Epithelial cell of proximal tubule (primary cell): Measurements from ENCODE around the gene CCDC134. TPM values are rescaled to one million over a fixed set of nuclear protein-coding genes. Genes with fewer than 3 reads are reported as not detected.

Source experiments
- DNase-seq: peaks from one replicate; pipeline ENCODE4 v3.0.0-alpha.2; 2011; ENCODE audit warnings: low read depth
- H3K4me3 ChIP-seq: 2 replicates; pipeline ENCODE4 v1.5.1; 2011; ENCODE audit warnings: low read depth, mild to moderate bottlenecking, low read length
- total RNA-seq: library from RNA; depleted of rRNA; stranded (reverse); fragments of >200 nt; gene quantifications from 2 replicates; pipeline ENCODE4 v1.2.3, GENCODE V29; 2015
- TF ChIP-seq, protein P1 (sequence below): conservative IDR thresholded peaks from 2 replicates; pipeline ENCODE4 v1.5.1; 2012; ENCODE audit warnings: low read depth, mild to moderate bottlenecking, low read length

Gene CCDC134
- total RNA-seq, 1 donor from 2014 or later, result 17.8 TPM

DNA sequence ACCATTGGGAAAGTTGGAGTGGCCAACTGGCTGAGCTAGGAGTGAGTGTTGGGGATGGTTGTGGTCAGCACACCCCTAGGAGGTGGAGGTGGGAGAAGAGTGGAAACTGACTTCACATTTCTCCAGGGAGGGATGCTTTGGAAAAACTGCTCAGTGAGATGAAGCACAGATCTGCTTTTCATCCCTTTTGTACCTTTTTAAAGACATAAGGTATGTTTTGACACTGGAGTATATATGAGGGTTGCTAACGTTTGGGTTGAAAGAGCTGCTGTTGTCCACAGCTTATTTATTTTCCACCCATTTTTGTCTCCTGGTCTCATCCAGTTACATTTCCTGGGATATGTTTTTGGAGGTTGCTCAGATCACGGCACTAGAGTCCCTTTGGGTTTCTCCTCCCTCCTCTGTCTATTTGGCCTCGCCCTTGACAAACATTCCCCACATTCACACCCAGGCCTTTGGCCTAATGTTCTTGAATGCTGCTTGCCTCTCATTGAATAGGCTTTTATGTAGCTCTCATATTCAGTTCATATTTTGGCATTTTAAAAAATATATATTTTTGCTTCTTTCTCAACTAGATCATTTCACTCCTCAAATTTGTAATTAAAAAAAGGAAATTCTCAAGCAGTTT, 40.7 kb downstream of the CCDC134 start:
- no peak for DNase-seq
- TF ChIP-seq, protein P1, sequence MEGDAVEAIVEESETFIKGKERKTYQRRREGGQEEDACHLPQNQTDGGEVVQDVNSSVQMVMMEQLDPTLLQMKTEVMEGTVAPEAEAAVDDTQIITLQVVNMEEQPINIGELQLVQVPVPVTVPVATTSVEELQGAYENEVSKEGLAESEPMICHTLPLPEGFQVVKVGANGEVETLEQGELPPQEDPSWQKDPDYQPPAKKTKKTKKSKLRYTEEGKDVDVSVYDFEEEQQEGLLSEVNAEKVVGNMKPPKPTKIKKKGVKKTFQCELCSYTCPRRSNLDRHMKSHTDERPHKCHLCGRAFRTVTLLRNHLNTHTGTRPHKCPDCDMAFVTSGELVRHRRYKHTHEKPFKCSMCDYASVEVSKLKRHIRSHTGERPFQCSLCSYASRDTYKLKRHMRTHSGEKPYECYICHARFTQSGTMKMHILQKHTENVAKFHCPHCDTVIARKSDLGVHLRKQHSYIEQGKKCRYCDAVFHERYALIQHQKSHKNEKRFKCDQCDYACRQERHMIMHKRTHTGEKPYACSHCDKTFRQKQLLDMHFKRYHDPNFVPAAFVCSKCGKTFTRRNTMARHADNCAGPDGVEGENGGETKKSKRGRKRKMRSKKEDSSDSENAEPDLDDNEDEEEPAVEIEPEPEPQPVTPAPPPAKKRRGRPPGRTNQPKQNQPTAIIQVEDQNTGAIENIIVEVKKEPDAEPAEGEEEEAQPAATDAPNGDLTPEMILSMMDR, result no peak

GRCh38 chr22:41842996-41843970, 42.8 kb downstream of the CCDC134 start:
- H3K4me3 ChIP-seq, result no peak overlapping the region
- no peak for DNase-seq

More for the DNA sequence above, 40.7 kb downstream of the CCDC134 start:
- H3K4me3 ChIP-seq, result no peak overlapping the region

DNA sequence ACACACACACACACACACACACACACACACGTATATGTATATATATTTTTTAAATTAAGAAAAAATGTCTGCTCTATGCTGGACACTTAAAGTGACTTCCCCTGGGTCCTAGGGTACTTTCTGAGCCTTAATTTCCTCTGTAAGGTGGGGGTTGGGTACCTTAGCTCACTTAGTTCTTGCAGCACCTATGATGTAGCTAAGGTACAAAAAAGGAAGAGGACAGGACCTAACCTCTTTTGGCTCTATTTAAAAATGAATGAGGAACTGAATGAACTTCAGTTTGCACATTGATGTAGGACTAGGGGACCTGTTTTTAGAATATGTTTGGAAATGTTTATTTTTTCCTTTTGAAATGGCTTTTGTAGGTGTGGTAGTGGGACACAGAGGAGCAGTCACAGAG, 43.6 kb downstream of the CCDC134 start:
- H3K4me3 ChIP-seq, result no peak overlapping the region
- DNase-seq, result no peak
- TF ChIP-seq, protein P1, result no peak

More at GRCh38 chr22:41842996-41843970, 42.8 kb downstream of the CCDC134 start:
- TF ChIP-seq, protein P1, result no peak

DNA sequence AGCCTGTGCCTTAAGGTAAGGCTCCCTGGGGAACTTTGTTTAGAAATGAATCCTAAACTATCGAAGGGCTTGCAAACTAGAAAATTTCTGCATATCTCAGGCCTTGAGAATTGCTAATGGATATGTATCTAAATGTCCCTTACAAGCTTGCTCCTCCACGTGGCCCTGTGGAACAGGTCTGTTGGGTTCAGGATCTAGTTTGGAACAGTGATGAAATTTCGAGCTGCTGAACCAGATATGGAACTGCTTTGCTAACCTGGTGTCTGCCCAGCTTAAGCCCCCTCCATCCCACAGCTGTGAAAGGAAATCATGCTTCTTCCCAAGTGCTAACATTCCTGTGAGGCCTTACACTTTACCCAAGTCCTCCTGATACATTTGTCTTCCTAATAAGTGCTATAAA, 44.0 kb downstream of the CCDC134 start:
- no peak overlapping the region for H3K4me3 ChIP-seq
- TF ChIP-seq, protein P1, result no peak
- DNase-seq, result no peak

DNA sequence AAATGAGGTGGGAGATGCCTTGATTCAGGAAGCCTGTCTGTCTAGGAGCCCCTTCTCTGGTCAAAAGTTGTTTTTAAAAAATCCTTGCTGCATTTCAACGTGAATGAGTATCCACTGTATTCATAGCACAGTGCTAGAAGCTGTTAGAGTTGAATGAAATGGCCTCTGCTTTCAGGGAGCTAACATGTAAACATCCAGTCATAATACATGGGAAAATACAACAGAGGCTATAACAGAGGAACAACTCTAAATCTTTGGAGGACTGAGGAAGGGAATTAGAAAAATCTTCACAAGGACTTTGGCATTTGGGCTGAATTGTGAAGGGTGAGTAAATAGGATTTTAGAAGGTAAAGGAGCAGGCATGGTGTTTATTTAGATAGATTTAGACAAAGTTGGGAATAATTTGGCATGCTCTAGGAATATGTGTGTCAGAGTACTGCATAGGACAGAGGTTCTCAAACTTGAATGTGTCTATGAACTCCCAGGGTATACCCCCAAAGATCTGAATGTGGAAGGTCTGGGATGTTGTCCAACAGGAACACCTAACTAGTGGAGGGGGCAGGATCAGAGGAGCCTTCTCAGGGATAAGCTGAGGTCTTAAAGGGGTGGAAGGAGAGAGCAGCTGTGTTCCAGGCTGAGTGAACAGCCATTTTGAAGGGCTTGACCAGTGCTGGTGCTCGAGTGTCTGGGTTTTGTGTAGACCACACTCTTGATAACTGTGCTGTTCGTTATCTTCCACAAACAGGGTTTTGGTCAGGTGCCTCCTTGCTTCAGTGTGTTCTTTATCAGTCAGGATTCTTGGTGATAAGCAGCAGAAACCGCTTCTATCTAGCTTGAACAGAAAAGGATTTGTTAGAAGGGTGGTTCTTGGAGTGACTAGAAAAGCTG, 45.1 kb downstream of the CCDC134 start:
- no peak overlapping the region for H3K4me3 ChIP-seq
- DNase-seq, result no peak

More for the DNA sequence above, 45.1 kb downstream of the CCDC134 start:
- TF ChIP-seq, protein P1, result no peak
